T-helper 2 cell treated with Interferon-gamma antibody and Interleukin-4, amounts not matched to agents 5 μg/mL and 100 μg/mL, for 36 hours (primary cell): ENCODE results near the gene DYSF.
A peak's percentile ranks its signal among the peaks of the same experiment; 100 is the strongest.

Experiments used
- DNase-seq: peaks from one replicate; pipeline ENCODE4 v3.0.0; 2021; ENCODE audit warnings: low spot score
- H3K27ac Mint-ChIP-seq: one replicate; pipeline ENCODE4 v1.8.0; 2021; ENCODE audit warnings: mild to moderate bottlenecking, mixed read lengths
- H3K27me3 Mint-ChIP-seq: one replicate; pipeline ENCODE4 v1.8.0; 2021; ENCODE audit warnings: low read depth, mixed read lengths
- H3K36me3 Mint-ChIP-seq: one replicate; pipeline ENCODE4 v1.8.0; 2021; ENCODE audit warnings: low read depth, mixed read lengths
- H3K4me1 Mint-ChIP-seq: one replicate; pipeline ENCODE4 v1.8.0; 2021; ENCODE audit warnings: low read depth, mixed read lengths
- H3K4me3 Mint-ChIP-seq: one replicate; pipeline ENCODE4 v1.8.0; 2022; ENCODE audit warnings: mild to moderate bottlenecking, moderate library complexity, mixed read lengths
- H3K9me3 Mint-ChIP-seq: one replicate; pipeline ENCODE4 v1.8.0; 2021; ENCODE audit warnings: mixed read lengths

The DYSF gene

GRCh38 chr2:71506222-71507153 is 53.1 kb downstream of the DYSF start:
- no peaks in the 10 kb centered on the region for H3K36me3 Mint-ChIP-seq
- no peak overlapping the region for H3K27ac Mint-ChIP-seq
- no peak overlapping the region for H3K4me3 Mint-ChIP-seq
- H3K9me3 Mint-ChIP-seq = no peaks in the 10 kb centered on the region
- no peak for DNase-seq
- no peaks in the 10 kb centered on the region for H3K27me3 Mint-ChIP-seq
- no peaks in the 10 kb centered on the region for H3K4me1 Mint-ChIP-seq

- no peak for DNase-seq
Measured at GRCh38 chr2:71507476-71507875, 54.1 kb downstream of the DYSF start.

GRCh38 chr2:71510196-71510807 is 56.9 kb downstream of the DYSF start:
- no peak overlapping the region for H3K4me3 Mint-ChIP-seq
- no peak overlapping the region for H3K27ac Mint-ChIP-seq
- no peaks in the 10 kb centered on the region for H3K9me3 Mint-ChIP-seq
- DNase-seq = peak; percentile 39
- no peaks in the 10 kb centered on the region for H3K4me1 Mint-ChIP-seq
- H3K36me3 Mint-ChIP-seq = no peaks in the 10 kb centered on the region
- no peaks in the 10 kb centered on the region for H3K27me3 Mint-ChIP-seq

More at GRCh38 chr2:71507476-71507875, 54.1 kb downstream of the DYSF start:
- Mint-ChIP-seq H3K27ac (no peak overlapping the region), H3K9me3 (no peaks in the 10 kb centered on the region), H3K4me3 (no peak overlapping the region), H3K36me3 (no peaks in the 10 kb centered on the region), H3K27me3 (no peaks in the 10 kb centered on the region), H3K4me1 (no peaks in the 10 kb centered on the region)

- Mint-ChIP-seq H3K9me3 (no peaks in the 10 kb centered on the region), H3K4me3 (no peak overlapping the region), H3K27me3 (no peaks in the 10 kb centered on the region), H3K4me1 (no peaks in the 10 kb centered on the region), H3K27ac (no peak overlapping the region), H3K36me3 (no peaks in the 10 kb centered on the region)
- no peak for DNase-seq
Measured at GRCh38 chr2:71510938-71511337, 57.6 kb downstream of the DYSF start.

DNA sequence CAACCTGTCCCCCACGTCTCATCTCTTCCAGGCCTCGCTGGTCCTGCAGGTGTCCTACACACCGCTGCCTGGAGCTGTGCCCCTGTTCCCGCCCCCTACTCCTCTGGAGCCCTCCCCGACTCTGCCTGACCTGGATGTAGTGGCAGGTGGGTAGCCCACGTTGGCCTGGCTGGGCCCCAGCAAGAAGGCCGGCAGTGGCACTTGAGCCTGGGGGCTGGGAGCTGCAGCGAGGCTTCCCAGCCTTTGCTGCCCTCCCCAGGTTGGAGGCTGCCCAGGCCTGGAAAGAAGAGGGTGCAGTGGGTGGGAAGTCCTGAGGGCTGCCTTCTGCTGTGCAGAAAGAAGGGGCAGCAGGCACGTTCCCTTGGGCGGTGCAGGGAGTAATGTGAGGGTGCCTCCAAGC is 58.4 kb downstream of the DYSF start:
- DNase-seq = no peak
- no peaks in the 10 kb centered on the region for H3K4me1 Mint-ChIP-seq
- no peak overlapping the region for H3K27ac Mint-ChIP-seq
- no peaks in the 10 kb centered on the region for H3K36me3 Mint-ChIP-seq
- H3K4me3 Mint-ChIP-seq = no peak overlapping the region
- H3K27me3 Mint-ChIP-seq = no peaks in the 10 kb centered on the region
- no peaks in the 10 kb centered on the region for H3K9me3 Mint-ChIP-seq

DNA sequence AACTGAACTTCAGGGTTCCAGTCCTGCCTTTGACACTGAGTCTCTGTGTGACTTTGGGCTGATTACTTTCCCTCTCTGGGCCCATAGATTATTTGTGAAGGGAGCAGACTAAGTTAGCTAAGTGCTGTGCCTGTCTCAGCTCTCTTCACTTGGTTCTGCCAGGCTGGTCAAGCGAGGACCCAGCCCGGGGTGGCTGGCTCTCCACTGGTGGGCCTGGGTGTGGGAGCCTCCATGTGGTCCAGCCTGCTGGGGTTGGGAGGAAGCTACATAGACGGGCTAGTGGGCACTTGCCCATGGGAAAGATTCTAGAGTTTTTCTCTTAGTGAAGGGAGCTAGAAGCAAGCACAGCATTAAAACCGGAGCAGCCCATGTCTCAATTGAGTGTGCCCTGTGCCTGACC is 59.0 kb downstream of the DYSF start:
- no peaks in the 10 kb centered on the region for H3K27me3 Mint-ChIP-seq
- no peaks in the 10 kb centered on the region for H3K4me1 Mint-ChIP-seq
- H3K4me3 Mint-ChIP-seq = no peak overlapping the region
- H3K36me3 Mint-ChIP-seq = no peaks in the 10 kb centered on the region
- no peaks in the 10 kb centered on the region for H3K9me3 Mint-ChIP-seq
- DNase-seq = no peak
- no peak overlapping the region for H3K27ac Mint-ChIP-seq

GRCh38 chr2:71513096-71513495 is 59.7 kb downstream of the DYSF start:
- Mint-ChIP-seq H3K9me3 (no peaks in the 10 kb centered on the region), H3K36me3 (no peaks in the 10 kb centered on the region), H3K4me3 (no peak overlapping the region), H3K4me1 (no peaks in the 10 kb centered on the region), H3K27ac (no peak overlapping the region), H3K27me3 (no peaks in the 10 kb centered on the region)
- no peak for DNase-seq

DNA sequence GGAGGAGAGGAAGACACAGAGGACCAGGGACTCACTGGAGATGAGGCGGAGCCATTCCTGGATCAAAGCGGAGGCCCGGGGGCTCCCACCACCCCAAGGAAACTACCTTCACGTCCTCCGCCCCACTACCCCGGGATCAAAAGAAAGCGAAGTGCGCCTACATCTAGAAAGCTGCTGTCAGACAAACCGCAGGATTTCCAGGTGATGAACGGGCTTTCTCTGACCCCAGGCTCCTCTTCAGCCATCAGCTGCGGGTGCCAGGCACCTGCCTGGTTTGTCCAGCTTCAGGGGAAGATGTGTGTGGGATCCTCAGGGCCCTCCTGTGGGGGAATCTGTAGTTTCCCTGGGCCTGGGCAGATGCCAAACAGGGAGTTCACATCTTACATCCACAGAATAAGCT is 60.4 kb downstream of the DYSF start:
- H3K4me3 Mint-ChIP-seq = no peak overlapping the region
- H3K4me1 Mint-ChIP-seq = no peaks in the 10 kb centered on the region
- H3K27ac Mint-ChIP-seq = no peak overlapping the region
- H3K36me3 Mint-ChIP-seq = no peaks in the 10 kb centered on the region
- no peaks in the 10 kb centered on the region for H3K9me3 Mint-ChIP-seq
- H3K27me3 Mint-ChIP-seq = no peaks in the 10 kb centered on the region
- no peak for DNase-seq

DNA sequence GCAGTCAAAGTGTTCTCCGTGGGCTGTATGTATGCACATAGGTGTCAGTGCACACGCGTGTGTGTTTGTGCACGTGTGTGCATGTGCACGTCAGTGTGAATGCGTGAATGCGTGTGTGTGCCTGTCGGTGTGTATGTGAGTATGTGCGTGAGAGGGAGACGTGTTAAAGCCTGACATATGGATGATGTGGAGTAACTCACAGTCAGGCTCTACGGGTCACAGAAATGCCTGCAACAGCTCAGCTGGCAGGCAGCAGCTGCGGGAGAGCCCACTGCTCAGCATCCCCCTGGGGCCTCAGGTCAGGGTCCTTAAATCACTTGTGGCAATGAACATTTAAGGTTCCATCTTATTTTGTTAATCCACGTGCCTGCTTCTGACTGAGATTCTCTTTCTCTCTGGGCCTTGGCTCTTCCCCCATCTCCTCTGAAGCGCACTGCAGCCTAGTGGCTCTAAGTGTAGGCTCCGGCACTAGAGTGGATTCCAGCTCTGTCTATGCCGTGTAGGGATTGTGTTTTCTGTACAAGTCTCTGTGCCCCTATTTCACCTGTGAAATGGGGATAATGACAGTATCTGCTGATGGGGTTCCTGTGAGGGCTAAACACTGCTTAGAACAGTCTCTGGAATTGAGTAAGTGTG is 63.0 kb downstream of the DYSF start:
- Mint-ChIP-seq H3K27ac (no peak overlapping the region), H3K9me3 (no peaks in the 10 kb centered on the region), H3K27me3 (no peaks in the 10 kb centered on the region), H3K4me1 (no peaks in the 10 kb centered on the region), H3K4me3 (no peak overlapping the region), H3K36me3 (no peaks in the 10 kb centered on the region)
- no peak for DNase-seq

- H3K27ac Mint-ChIP-seq = no peak overlapping the region
- no peaks in the 10 kb centered on the region for H3K4me1 Mint-ChIP-seq
- no peaks in the 10 kb centered on the region for H3K36me3 Mint-ChIP-seq
- H3K4me3 Mint-ChIP-seq = no peak overlapping the region
- H3K9me3 Mint-ChIP-seq = no peaks in the 10 kb centered on the region
- H3K27me3 Mint-ChIP-seq = no peaks in the 10 kb centered on the region
- no peak for DNase-seq
Measured at GRCh38 chr2:71517851-71518250, 64.5 kb downstream of the DYSF start.

DNA sequence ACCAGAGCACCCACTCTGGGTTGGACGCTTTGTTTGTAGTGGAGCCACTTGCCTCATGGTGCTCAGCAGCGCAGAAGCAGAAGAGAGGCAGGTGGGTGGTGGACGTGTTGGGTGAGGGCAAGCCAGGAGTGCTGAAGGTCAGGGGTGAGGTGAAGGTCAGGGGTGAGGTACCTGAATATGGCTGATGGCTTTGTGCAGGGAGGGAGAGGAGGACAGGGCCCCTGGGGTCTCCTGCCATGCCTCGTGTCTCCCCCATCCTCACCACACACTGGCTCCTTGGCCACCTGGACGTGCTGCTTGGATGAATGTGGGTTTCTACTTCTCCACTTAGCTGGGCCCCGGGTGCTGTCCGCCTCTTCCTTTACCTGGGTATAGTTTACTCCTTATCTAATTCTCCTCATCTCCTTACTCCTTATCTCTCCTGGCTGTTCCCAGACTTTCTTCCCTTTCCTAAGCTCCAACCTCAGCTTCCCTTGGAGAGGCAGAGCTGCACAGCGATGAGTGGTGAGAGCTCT is 68.1 kb downstream of the DYSF start:
- Mint-ChIP-seq H3K4me1 (no peaks in the 10 kb centered on the region), H3K27me3 (no peaks in the 10 kb centered on the region)

DNA sequence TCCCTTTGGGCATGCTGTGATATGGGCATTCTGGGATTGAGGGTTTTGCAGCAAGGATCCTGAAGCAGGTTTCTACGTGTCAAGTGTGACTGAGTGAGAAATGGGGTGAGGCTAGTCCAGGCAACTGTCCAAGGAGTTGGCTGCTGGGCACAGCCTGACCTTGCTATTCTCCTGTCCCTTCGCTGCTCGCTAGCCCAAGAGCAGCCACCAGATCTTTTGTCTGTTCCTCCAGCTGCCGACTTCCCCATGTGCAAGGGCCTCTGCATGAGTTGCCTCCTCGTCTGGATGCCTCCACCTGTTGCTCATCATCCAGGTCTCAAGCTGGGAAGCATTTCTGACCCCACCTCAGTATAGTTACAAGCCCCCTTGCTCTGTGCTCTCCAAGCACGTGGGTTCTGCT is 71.1 kb downstream of the DYSF start:
- H3K36me3 Mint-ChIP-seq = no peaks in the 10 kb centered on the region
- H3K9me3 Mint-ChIP-seq = no peaks in the 10 kb centered on the region
- no peak overlapping the region for H3K4me3 Mint-ChIP-seq
- DNase-seq = no peak
- H3K4me1 Mint-ChIP-seq = no peaks in the 10 kb centered on the region
- no peaks in the 10 kb centered on the region for H3K27me3 Mint-ChIP-seq
- no peak overlapping the region for H3K27ac Mint-ChIP-seq

More for the DNA sequence above, 68.1 kb downstream of the DYSF start:
- no peak for DNase-seq
- H3K4me3 Mint-ChIP-seq = no peak overlapping the region
- no peaks in the 10 kb centered on the region for H3K36me3 Mint-ChIP-seq
- no peaks in the 10 kb centered on the region for H3K9me3 Mint-ChIP-seq
- no peak overlapping the region for H3K27ac Mint-ChIP-seq

- H3K27me3 Mint-ChIP-seq = no peaks in the 10 kb centered on the region
- H3K27ac Mint-ChIP-seq = no peak overlapping the region
- no peaks in the 10 kb centered on the region for H3K9me3 Mint-ChIP-seq
- no peaks in the 10 kb centered on the region for H3K4me1 Mint-ChIP-seq
- no peaks in the 10 kb centered on the region for H3K36me3 Mint-ChIP-seq
- no peak for DNase-seq
- no peak overlapping the region for H3K4me3 Mint-ChIP-seq
Measured at GRCh38 chr2:71526141-71526540, 72.8 kb downstream of the DYSF start.

GRCh38 chr2:71526975-71527374 is 73.6 kb downstream of the DYSF start:
- Mint-ChIP-seq H3K9me3 (no peaks in the 10 kb centered on the region), H3K27ac (no peak overlapping the region), H3K4me3 (no peak overlapping the region), H3K27me3 (no peaks in the 10 kb centered on the region), H3K36me3 (no peaks in the 10 kb centered on the region), H3K4me1 (no peaks in the 10 kb centered on the region)
- DNase-seq = no peak
